HUES48 (cell line): ENCODE data around the gene TEFM.

Experiments
- H3K27ac ChIP-seq: one replicate; pipeline ENCODE4 v1.7.0; 2013; ENCODE audit warnings: low read depth, low read length, inconsistent platforms
- H3K27me3 ChIP-seq: 2 replicates; pipeline ENCODE4 v1.6.1; 2013; ENCODE audit warnings: mild to moderate bottlenecking, low read length; ENCODE audit not compliant: control insufficient read depth, insufficient read depth
- H3K36me3 ChIP-seq: 2 replicates; pipeline ENCODE4 v1.6.1; 2013; ENCODE audit warnings: low read length; ENCODE audit not compliant: control insufficient read depth, insufficient read depth
- H3K4me1 ChIP-seq: 2 replicates; pipeline ENCODE4 v1.6.1; 2013; ENCODE audit warnings: mild to moderate bottlenecking, low read length; ENCODE audit not compliant: control insufficient read depth, insufficient read depth
- H3K4me3 ChIP-seq: 2 replicates; pipeline ENCODE4 v1.5.1; 2013; ENCODE audit warnings: mild to moderate bottlenecking, low read depth, low read length
- H3K9ac ChIP-seq: 2 replicates; pipeline ENCODE4 v1.6.1; 2013; ENCODE audit warnings: mild to moderate bottlenecking, low read depth, low read length, moderate library complexity
- H3K9me3 ChIP-seq: 2 replicates; pipeline ENCODE4 v1.6.1; 2013; ENCODE audit warnings: low read length; ENCODE audit not compliant: control insufficient read depth, insufficient read depth

Gene TEFM, protein sequence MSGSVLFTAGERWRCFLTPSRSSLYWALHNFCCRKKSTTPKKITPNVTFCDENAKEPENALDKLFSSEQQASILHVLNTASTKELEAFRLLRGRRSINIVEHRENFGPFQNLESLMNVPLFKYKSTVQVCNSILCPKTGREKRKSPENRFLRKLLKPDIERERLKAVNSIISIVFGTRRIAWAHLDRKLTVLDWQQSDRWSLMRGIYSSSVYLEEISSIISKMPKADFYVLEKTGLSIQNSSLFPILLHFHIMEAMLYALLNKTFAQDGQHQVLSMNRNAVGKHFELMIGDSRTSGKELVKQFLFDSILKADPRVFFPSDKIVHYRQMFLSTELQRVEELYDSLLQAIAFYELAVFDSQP

DNA sequence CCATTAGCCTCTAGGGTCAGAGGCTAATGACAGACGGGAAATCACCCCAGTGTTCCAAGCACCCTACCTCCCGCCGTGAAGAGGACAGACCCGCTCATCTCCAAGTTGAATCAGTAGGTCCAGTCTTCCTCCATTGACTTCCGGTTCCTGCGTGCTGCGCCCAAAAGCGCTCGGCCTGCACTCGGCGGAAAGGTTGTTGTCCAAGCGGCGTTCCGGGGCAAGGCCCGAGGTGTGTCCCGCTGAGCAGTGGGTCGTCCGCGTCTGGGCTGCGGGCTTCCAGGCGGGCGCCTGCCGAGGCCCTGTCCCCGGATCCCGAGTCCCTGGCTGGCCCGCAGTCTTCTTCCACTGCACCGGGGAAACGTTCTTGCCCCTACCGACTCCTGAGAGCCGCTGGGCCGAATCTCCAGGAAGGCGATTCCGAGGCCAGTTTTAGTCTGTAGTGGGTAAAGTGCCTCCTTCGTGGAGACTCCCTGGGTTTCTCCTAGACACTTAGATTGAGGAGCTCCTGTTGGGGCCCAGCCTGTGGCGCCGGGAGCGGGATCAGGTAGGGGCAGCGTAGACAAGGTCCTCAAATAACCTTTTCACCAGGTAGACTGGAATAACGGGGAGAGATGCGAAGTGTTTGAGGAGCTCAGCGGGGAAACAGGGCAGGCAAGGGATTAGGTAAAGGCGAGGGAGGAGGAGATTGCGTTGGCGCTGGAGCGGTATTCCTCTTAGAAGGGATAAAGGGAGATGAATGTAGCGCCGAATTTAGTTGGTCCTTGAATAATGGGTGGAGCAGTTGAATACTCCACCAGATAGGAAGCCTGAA is at the start of gene TEFM:
TEFM (minus strand) TSS at position 138 of the 811 bp plus-strand sequence; CDS start at position 98, 40 bp downstream.
- peak within 1 kb of the TSS; percentile 73 for H3K9ac ChIP-seq
- H3K4me1 ChIP-seq = no peaks in the 10 kb centered on the region
- H3K27me3 ChIP-seq = no peaks in the 10 kb centered on the region
- no peaks in the 10 kb centered on the region for H3K9me3 ChIP-seq
- H3K36me3 ChIP-seq = peaks cover 20% of the 10 kb centered on the region
- H3K27ac ChIP-seq = peak within 1 kb of the TSS; percentile 82
- H3K4me3 ChIP-seq = peak within 1 kb of the TSS; percentile 86

DNA sequence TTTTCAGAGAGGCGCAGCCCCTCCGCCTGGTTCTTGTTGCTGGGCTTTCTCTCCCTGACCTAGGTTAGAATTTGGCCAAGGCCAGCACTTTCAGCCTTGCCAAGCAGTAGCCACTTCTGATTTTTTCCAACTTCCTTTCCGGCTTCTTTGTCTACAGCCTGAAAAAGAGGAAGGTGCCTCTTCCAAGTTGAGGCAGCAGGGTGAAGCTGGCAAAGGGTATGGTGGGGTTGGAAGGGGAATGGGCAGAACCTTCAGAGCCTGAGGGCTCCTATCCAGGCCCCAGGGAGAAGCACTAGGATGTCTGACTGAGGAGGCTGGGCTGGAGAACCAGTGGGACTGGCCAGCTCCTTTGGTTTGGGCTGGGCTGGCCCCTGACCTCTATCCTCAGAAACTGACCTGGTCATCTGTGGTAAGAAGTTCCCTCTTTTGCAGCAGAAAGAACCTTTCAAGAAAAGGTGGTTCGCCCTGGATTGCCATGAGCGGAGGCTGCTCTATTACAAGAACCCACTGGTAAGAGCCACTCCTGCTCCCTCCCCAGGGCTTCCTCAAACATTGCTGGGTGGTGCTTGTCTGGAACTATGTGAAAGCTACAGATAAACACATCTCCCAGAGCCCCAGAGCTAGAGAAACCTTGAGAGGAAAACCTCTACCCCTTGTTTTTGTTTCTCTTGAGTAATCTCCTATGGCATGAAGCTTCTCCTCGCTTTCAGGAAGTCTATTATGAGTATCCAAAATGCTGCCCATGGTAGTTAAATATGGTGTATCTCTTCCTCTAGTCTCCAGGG is 48.2 kb upstream of the TEFM start:
- Histone ChIP-seq H3K4me1 (peaks cover 6% of the 10 kb centered on the region; the same call in 1 of the 2 replicates), H3K27me3 (no peaks in the 10 kb centered on the region), H3K4me3 (no peak overlapping the region), H3K9ac (no peak overlapping the region), H3K9me3 (no peaks in the 10 kb centered on the region), H3K27ac (no peak overlapping the region), H3K36me3 (no peaks in the 10 kb centered on the region)

DNA sequence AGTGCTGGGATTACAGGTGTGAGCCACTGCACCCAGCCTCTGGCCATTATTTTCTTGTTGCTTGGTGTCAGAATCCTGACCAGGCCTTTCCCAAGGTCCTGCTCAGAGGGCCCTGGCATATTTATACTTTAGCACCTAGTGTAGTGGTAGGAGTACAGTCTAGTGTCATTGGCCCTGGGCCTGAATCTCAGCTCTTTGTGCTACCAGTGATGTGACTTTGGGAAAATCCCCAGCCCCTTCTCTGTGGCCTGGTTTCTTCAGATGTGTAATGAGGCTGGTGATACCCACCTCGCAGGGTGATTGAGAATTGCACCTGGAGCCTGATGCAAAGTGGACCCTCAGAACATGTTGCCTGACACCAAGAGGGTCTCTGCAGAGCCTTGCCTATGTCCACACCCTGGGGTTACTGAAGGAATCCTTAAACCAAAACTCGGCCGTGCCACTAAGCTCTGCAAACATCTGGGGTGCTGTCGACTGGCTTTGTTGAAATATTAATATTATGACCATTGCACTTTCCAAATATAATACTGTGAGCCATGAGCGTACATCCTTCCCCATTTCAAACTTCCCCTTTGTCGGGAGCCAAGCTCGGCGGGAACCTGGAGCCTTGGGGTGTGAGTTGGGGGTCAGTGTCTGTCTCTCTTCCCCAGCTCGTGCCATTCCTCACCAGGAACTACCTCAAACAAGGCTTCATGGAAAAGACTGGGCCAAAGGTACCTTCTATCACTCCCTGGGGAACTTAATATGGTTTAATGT is 46.8 kb upstream of the TEFM start:
- Histone ChIP-seq H3K27ac (no peak overlapping the region), H3K36me3 (no peaks in the 10 kb centered on the region), H3K4me3 (no peak overlapping the region), H3K27me3 (no peaks in the 10 kb centered on the region), H3K9me3 (no peaks in the 10 kb centered on the region), H3K4me1 (peaks cover 6% of the 10 kb centered on the region; the same call in 1 of the 2 replicates), H3K9ac (no peak overlapping the region)

DNA sequence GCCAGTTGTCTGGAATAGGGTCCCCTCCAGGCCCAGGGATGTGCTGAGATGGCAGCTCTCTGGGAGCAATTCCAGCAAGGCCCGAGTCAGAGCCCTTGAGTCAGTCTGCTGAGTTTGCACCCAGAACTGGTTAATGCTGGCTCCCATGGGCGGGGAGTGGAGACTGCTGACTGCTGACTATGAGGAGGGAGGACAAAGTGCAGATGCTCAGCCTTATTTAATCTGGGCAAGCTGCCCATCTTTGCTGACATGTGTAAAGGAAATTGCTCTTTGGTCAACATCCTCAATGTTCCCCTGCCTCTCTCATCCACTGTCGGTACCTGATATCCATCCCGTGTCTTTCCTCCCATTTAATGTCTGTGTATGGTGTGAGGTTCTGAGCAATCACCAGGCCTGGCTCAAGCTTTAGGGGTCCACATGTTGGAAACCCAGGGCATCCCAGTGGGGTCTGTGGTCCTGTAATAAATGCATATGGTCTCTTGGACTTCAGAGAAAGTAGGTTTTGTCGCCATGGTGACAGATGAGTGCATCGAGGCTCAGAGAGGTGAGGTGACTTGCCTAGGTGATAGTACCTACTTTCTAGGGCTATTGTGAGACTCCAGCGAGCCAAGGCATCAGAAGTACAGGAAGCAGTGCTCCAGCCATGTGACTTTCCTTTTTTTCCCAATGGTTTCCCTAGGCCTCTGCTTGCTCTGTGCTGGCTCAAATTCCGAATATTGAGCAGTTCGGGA is 44.8 kb upstream of the TEFM start:
- no peaks in the 10 kb centered on the region for H3K4me1 ChIP-seq
- no peaks in the 10 kb centered on the region for H3K27me3 ChIP-seq
- no peak overlapping the region for H3K4me3 ChIP-seq
- H3K36me3 ChIP-seq = no peaks in the 10 kb centered on the region
- no peak overlapping the region for H3K27ac ChIP-seq
- H3K9me3 ChIP-seq = no peaks in the 10 kb centered on the region
- no peak overlapping the region for H3K9ac ChIP-seq

DNA sequence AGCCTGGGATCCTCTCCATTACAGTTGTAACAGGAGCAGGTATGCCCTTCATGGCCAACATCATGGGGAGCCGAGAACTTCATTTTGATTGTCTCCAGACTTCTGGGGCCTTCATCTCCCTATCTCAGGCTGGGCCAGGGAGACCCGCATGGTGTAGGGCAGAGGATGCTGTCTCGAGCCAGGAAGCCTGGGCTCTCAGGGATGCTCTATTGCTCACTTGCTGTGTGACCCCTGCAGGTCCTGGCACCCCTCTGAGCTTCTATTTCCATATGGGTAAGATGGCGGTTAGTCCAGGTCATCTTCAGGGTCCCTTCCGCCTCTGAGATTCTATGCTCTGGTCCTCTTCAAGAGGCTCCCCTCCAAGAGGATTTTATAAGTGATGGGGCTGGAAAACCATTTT is 44.2 kb upstream of the TEFM start:
- Histone ChIP-seq H3K9me3 (no peaks in the 10 kb centered on the region), H3K27me3 (no peaks in the 10 kb centered on the region), H3K36me3 (no peaks in the 10 kb centered on the region), H3K9ac (no peak overlapping the region), H3K27ac (no peak overlapping the region), H3K4me3 (no peak overlapping the region), H3K4me1 (no peaks in the 10 kb centered on the region)

DNA sequence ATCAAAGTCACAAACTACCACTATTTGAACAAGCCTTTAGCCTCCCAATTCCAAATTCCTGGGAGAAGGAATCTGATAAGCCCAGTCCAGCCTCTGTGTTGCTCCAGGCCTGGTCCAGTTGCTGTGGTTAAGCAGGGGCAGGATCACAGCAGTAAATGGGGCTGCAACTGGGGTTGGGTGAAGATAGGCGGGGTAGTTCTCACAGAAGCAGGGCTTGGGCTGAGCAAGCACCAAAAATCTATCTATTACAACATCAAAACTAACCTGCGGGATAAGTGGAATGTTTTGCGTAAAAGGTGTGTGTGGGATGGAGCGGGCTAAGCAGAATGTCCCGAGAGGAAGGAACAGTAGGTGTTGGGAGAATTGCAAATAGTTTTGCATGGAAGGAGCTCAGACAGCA is 41.8 kb upstream of the TEFM start:
- Histone ChIP-seq H3K9ac (no peak overlapping the region), H3K4me1 (no peaks in the 10 kb centered on the region), H3K36me3 (no peaks in the 10 kb centered on the region), H3K4me3 (no peak overlapping the region), H3K9me3 (no peaks in the 10 kb centered on the region), H3K27ac (no peak overlapping the region), H3K27me3 (no peaks in the 10 kb centered on the region)

DNA sequence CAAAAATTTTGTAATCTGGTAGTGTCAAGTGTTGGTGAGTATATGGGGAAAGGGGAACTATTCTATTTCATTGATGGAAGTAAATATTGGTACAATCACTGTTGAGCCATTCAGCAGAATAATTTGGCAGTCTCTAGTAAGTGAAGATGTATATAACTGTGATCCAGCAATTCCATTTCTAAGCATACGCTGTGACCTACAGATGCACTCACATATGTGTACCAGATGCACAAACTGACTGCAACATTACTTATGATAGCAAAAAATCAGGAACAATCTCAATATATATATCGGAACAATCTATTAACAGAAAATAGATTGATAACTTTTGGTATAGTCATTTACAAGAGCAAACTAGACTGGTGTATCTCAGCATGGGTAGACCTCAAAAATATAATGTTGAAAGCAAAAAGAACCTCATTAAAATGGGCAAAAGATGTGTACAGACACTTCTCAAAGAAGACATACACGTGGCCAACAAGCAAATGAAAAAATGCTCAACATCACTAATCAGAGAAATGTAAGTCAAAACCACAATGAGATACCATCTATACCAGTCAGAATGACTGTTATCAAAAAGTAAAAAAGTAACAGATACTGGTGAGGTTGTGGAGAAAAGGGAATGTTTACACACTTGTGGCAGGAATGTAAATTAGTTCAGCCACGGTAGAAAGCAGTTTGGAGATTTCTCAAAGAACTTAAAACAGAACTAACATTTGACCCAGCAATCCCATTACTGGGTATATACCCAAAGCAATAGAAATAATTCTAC is 36.5 kb upstream of the TEFM start:
- Histone ChIP-seq H3K9ac (no peak overlapping the region), H3K4me1 (no peaks in the 10 kb centered on the region), H3K27me3 (no peaks in the 10 kb centered on the region), H3K27ac (no peak overlapping the region), H3K9me3 (no peaks in the 10 kb centered on the region), H3K4me3 (no peak overlapping the region), H3K36me3 (no peaks in the 10 kb centered on the region)

DNA sequence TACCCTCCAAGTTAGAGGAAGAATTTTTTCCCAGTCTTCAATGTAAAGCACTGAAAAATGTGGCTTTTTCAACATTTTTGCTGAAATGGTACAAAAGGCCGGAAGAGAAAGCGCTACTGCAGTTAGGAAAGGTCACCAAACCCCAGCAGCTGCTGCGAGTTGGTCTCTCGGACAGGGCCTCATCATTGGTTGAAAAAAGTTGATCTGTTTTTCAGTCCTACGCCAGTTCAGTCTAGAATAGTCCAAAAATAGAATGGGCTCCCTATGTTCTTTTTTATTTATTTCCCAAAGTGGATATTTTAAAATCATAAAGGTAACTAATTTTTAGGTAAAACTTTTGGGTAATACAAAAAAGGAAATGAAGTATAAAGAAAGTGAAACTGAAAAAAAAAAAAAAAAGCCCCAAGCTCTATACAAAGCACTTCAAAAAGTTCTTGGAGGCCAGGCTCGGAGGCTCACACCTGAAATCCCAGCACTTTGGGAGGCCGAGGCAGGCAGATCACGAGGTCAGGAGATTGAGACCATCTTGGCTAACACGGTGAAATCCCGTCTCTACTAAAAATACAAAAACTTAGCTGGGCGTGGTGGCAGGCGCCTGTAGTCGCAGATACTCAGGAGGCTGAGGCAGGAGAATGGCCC is 33.1 kb upstream of the TEFM start:
- Histone ChIP-seq H3K27me3 (no peaks in the 10 kb centered on the region), H3K4me1 (no peaks in the 10 kb centered on the region), H3K36me3 (no peaks in the 10 kb centered on the region), H3K9me3 (no peaks in the 10 kb centered on the region), H3K27ac (no peak overlapping the region), H3K9ac (no peak overlapping the region), H3K4me3 (no peak overlapping the region)

DNA sequence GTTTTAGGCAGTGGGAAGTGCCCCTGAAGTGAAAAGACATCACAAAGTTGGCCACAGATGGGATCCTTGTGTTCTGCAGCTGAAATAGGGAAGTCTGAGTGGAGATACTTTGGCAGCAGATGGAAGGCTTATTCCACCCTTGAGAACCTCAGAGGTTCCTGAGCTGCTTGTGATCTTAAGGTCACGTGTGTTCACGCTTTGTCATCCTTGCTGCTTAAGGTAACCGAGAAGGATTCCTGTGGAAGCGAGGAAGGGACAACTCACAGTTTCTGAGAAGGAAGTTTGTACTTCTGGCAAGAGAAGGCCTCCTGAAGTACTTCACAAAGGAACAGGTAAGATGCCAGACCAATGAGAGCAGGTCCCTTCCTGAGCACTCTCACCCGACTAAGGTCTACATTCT is 27.9 kb upstream of the TEFM start:
- Histone ChIP-seq H3K36me3 (no peaks in the 10 kb centered on the region), H3K4me3 (no peak overlapping the region), H3K27ac (no peak overlapping the region), H3K27me3 (no peaks in the 10 kb centered on the region; the same call in 1 of the 2 replicates), H3K4me1 (no peaks in the 10 kb centered on the region), H3K9me3 (no peaks in the 10 kb centered on the region), H3K9ac (no peak overlapping the region)
